NCI-H510A treated with DMSO at 0.1 percent for 48 hours (cell line): Measurements from ENCODE around the gene JAM2.
"Not testable (repeated sequence)": the region's sequence is repeated elsewhere in the genome, so short reads cannot be mapped to it uniquely, and the experiment has no call there.

ENCODE experiments used
- DNase-seq: peaks from one replicate; lab custom pipeline; 2025; lab: John Stamatoyannopoulos, UW

Gene JAM2

GRCh38 chr21:25646474-25646873 is 7.4 kb downstream of the JAM2 start:
- DNase-seq = no peak

DNA sequence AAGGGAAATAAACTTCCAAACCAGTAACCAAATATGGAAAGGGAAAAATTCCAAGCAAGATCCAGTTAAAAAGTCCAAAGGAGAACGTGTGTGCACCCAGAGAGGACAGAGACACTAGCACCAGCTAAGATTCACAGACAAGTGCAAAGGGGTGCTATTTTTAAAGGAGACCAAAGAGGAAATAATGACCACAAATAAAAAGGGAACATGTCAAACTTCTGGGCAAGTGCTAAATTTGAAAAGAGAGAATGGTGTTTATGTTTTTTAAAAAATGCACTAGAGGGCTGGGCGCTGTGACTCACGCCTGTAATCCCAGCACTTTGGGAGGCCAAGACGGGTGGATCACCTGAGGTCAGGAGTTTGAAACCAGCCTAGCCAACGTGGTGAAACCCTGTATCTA is 8.6 kb downstream of the JAM2 start:
- no peak for DNase-seq

DNA sequence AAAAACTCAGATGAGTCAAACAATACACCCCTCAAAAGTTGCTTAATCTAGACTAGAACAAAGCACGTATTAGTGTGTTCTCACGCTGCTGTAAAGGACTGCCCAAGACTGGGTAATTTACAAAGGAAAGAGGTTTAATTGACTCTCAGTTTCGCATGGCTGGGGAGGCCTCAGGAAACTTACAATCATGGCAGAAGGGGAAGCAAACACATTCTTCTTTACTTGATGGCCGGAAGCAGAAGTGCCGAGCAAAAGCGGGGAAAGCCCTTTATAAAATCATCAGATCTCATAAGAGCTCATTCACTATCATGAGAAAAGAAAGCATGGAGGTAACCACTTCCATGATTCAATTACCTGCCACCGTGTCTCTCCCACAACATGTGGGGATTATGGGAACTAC is 10.1 kb downstream of the JAM2 start:
- DNase-seq = no peak

GRCh38 chr21:25656412-25656811 is 17.4 kb downstream of the JAM2 start:
- DNase-seq = no peak

DNA sequence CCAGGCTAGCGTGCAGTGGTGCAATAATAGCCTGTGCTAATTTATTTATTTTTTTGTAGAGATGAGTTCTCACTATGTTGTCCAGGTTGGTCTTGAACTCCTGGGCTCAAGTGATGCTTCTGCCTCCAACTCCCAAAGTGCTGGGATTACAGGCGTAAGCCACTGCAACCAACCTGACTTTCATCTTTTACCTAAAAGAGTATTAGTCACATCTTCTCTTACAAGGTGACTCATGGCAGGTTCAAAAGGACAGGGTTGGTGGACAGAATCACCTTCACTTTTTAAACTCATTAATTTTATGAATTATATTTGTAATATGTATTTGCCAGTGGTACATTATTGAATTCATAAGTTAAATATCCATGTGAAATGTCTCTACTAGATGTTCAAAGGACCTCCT is 18.1 kb downstream of the JAM2 start:
- DNase-seq = no peak

DNA sequence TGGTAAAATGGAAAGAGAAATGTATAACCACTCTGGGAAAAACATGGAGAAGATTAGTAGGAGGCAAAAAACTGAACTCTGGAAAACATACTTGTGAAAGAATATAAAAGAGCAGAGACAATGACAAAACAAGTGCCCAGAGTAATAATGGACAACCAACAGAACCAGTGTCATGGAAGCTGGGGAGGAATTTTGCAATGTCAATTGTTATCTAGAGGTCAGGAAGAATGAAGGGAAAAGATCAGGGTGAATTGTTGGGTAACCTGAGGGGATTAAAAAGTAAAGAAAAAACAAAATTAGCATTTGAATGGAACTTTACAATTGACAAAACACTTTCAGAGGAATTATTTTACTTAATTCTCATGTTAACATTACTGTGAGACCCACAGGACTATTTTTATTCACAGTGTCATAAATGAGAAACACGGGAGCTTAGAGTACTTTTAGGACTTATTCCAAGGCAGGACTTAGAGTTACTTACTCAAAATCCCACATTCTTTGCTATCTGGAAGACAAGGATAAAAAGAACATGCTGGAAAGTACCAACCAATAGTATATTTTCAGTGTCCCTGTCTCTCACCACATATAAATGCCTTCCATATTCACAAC is 19.5 kb downstream of the JAM2 start:
- no peak for DNase-seq

- no peak for DNase-seq
These were observed 21.2 kb downstream of the JAM2 start for GRCh38 chr21:25660233-25660632.

DNA sequence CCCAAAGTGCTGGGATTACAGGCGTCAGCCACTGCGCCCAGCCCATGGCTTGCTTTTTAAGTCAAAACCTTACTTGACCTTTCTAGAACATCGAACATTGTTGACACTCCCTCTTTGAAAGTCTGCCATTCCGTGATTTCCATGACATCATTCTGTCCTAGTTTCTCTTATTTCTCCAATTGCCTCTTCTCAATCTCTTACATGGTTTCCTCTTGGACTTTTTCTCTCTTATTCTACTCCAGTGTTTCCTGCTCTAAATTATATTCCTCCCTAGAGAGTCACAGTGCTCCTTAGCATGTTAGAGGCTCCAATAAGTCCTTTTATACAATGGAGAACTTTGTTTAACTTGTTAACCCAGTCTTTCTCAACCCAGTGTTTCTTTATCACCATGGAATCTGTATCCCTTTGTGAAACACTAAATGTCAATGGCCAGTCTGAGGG is 25.5 kb downstream of the JAM2 start:
- DNase-seq = no peak

DNA sequence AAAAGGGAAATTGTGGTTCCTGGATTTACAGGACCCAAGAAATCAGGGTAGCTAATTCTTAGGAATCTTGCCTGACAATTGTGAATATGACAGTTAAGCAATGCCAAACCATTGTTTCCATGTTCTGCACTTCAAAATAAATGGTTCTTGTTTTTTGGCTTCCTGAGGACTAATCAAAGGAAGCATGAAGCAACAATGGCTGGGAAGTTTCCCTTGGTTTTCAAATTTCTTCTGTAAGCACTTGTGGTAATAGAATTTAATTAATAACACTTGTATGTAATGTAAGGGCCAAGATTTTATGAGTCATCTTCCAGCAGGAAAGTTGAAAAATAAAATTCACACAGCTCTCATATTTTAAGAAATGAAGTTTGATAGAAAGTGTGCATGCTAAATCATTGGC is 31.7 kb downstream of the JAM2 start:
- DNase-seq = no peak

GRCh38 chr21:25676451-25676850 is 37.4 kb downstream of the JAM2 start:
- no peak for DNase-seq

- DNase-seq = no peak
These were observed 43.3 kb downstream of the JAM2 start for GRCh38 chr21:25682382-25682781.

GRCh38 chr21:25687787-25688186 is 48.7 kb downstream of the JAM2 start:
- DNase-seq = no peak

DNA sequence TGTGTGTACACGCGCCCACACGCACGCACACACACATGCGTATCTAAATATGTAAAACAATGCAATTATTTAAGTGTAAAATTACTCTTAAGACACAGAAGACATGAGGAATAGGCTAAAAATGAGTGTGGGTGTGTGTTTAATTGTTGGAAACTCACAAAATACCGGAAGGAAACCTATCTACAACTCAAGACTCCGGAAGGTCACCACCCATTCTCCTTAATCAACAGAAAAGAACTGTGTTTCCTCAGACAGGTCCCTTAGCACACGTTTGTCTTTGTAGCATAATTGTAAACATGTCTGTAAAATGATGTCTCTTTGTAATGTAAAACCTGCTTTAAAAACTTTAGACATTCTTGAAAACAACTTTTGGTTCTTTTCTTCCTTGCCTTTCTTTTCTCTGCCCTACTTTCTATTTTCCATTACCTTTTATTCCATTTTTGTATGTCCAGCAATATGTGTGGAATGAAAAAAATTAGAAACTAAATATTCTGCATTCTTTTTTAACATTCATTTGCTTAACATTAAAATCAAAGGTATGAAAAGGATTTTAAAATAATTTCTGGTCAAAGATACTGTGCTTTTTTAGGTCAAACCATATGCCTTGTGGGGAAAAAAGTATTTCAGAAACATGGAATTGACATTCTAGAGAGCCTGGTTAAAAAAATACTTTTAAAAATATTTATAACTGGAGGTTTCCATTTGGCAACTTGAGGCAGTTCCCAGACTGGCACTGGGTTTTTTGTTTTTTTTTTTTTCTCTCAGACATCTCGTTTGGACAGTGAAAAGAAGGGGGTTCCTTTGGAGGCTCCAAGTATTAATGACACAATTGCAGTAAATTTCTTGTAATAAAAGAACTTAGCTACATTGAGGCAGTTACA is 49.5 kb downstream of the JAM2 start:
- DNase-seq = no peak

GRCh38 chr21:25689226-25689625 is 50.2 kb downstream of the JAM2 start:
- no peak for DNase-seq

GRCh38 chr21:25691976-25692375 is 52.9 kb downstream of the JAM2 start:
- DNase-seq = no peak

- not testable (repeated sequence) for DNase-seq
These were observed 56.4 kb downstream of the JAM2 start for GRCh38 chr21:25695461-25695860.

- no peak for DNase-seq
These were observed 61.7 kb downstream of the JAM2 start for GRCh38 chr21:25700741-25701140.

DNA sequence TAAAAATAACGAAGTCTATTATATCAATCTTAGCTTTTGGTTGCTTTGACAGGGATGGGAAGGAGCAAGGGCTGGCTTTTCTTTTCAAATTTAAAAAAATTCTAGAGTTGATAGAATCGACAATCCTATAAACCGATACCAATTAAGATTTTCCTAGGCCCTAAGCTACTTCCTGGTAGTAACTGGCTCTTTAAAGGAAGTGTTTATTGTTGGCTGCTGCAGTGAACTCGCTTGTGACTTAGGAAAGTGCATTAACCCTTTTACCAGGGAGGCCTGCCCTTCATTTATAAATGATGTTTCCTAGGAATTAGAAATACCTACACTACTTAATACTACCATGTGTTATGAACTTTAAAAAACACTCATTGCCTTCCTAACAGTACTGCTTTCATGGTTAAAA is 62.5 kb downstream of the JAM2 start:
- no peak for DNase-seq

- DNase-seq = peak; percentile 58
These were observed 69.5 kb downstream of the JAM2 start for GRCh38 chr21:25708467-25709065.

- no peak for DNase-seq
These were observed 70.7 kb downstream of the JAM2 start for GRCh38 chr21:25709684-25710265.

DNA sequence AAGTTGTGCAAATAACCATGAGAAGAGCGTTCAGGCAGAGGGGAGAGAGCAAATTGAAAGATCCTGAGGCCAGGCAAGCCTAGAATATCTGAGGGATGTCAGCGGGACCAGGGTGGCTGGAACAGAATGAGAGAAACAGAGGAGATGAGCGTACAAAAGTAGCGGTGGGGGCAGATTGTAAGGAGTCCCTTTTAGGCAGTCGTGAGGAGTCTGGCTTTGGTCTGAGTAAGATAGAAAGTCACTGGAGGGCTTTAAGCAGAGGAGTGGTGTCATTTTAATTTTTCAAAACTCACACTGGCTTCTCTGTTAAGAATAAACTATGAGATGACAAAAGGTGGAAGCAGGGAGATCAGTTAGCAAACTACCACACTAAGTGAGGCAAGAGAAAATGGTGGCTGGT is 71.5 kb downstream of the JAM2 start:
- DNase-seq = no peak

DNA sequence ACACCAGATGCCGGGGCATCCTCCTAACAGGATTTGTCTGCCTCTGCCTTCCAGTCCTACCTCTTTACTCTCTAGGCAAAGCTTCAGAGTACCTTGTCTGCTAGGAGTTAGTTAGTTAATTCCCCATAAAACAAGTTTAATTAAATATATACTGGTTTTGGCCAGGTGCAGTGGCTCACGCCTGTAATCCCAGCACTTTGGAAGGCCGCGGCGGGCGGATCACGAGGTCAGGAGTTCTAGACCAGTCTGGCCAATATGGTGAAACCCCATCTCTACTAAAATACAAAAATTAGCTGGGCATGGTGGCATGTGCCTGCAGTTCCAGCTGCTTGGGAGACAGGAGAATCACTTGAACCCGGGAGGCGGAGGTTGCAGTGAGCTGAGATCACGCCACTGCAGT is 75.0 kb downstream of the JAM2 start:
- not testable (repeated sequence) for DNase-seq
